ENCODE data around the gene MUC6. TPM values are rescaled to one million over a fixed set of nuclear protein-coding genes. Genes with fewer than 3 reads are reported as not detected.

Gene MUC6
- total and polyA plus RNA-seq, 2 of the 8 experiments (the other 6 are each of a cell fraction or from before 2014, with no cell fraction given), result not detected

DNA sequence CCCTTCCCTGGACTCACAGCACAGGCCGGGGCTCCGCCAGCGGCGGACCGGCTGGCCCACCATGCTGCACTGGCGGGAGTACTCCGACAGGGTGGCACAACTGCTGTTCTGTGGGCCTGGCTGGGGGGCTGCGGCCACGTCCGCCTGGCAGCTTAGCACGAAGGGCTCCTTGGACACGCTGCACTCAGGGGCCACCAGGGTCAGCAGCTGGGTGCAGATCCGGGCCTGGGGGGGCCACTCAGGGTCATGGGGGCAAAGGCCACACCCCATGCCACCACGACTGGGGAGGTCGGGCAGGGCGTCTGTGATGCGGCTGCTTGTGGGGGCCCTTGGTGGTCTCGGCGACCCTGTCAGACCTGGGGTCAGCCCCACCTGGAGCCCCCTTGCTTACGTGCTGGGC, 6.0 kb downstream of the MUC6 start:
- 94% methylated on average over 19 of the region's 20 CpGs; no CpG with 5 or more reads in 1 of the 2 experiments for WGBS, 2 experiments (ENCODE audit: extremely low coverage in 1 of 2, insufficient coverage in 1 of 2, insufficient read length in 1 of 2, insufficient replicate concordance in 2 of 2, low coverage in 1 of 2, low lambda C conversion rate in 2 of 2, missing lambda C conversion rate in 1 of 2)
- no peak overlapping the region for H2AK5ac ChIP-seq (ENCODE audit: low read depth, low read length)
- no peak overlapping the region for H2AFZ ChIP-seq (ENCODE audit: low read length)
- H3K36me3 ChIP-seq (ENCODE audit: control insufficient read depth in 2 of 4, insufficient read depth in 4 of 4, low read length in 3 of 4), result no peaks in the 10 kb centered on the region
- peak overlapping the region; percentile 25; the same call in 1 of the 2 replicates for H4K8ac ChIP-seq (ENCODE audit: extremely low read depth, insufficient read depth, low read length)
- no peaks in the 10 kb centered on the region for H3K27me3 ChIP-seq (replicated peaks in 1 of 4; ENCODE audit: control insufficient read depth in 3 of 4, extremely low read depth in 1 of 4, insufficient read depth in 3 of 4, low read length in 3 of 4)
- H2BK12ac ChIP-seq (ENCODE audit: low read depth, low read length), result no peak overlapping the region
- no peaks in the 10 kb centered on the region for H3K79me2 ChIP-seq (ENCODE audit: control insufficient read depth in 1 of 2, insufficient read depth in 2 of 2, low read length in 2 of 2)
- no peak overlapping the region for H3K9ac ChIP-seq (replicated peaks in 1 of 4; ENCODE audit: extremely low read depth in 1 of 4, low read depth in 3 of 4, low read length in 3 of 4)
- no peak overlapping the region for H3K4me3 ChIP-seq (ENCODE audit: extremely low read depth in 1 of 4, insufficient read depth in 2 of 4, low read depth in 3 of 4, low read length in 4 of 4)
- no peak overlapping the region for H2BK15ac ChIP-seq (ENCODE audit: low read length)
- ChIA-PET POLR2A (ENCODE audit: partially characterized antibody) (interaction anchor here (1.1 to 1.2 kb wide), 3 partner anchors 10 to 21 kb away, joined by 3 to 4 read pairs (median 4); no protein-coding TSS in a partner anchor), CTCF (ENCODE audit: partially characterized antibody) (interaction anchor here (0.8 to 1.0 kb wide), 3 partner anchors 10 to 26 kb away, joined by 3 to 4 read pairs (median 3); no protein-coding TSS in a partner anchor)
- H2BK20ac ChIP-seq (ENCODE audit: low read length), result no peak overlapping the region
- no peak overlapping the region for H3K23ac ChIP-seq (ENCODE audit: insufficient read length)
- peaks cover 4% of the 10 kb centered on the region; the same call in 1 of the 2 replicates for H3K79me1 ChIP-seq (ENCODE audit: low read depth, low read length)
- H3K27ac ChIP-seq (ENCODE audit: low read depth, low read length), result no peak overlapping the region
- no peak overlapping the region for H4K91ac ChIP-seq (replicated peaks; ENCODE audit: insufficient read length, low read length)
- DNase-seq (ENCODE audit: low read depth in 1 of 2, low spot score in 2 of 2) (no peak), FAIRE-seq (no peak)
- peaks cover 0 to 9% of the 10 kb centered on the region in 2 experiments for H4K20me1 ChIP-seq (replicated peaks in 1 of 2; ENCODE audit: control insufficient read depth in 1 of 2, insufficient read depth in 2 of 2, low read length in 2 of 2)
- no peaks in the 10 kb centered on the region for H3K9me3 ChIP-seq (ENCODE audit: insufficient read depth in 2 of 2, low read depth in 1 of 2, low read length in 1 of 2)
- peaks cover 0 to 2% (median 0%) of the 10 kb centered on the region in 4 experiments; a peak in 1 of 7 replicates for H3K4me1 ChIP-seq (replicated peaks in 1 of 4; ENCODE audit: control insufficient read depth in 3 of 4, insufficient read depth in 4 of 4, low read length in 3 of 4)
- no peak overlapping the region for H2BK5ac ChIP-seq (ENCODE audit: low read depth, low read length)
- no peak overlapping the region for H4K5ac ChIP-seq (ENCODE audit: insufficient read length, low read depth, low read length)
- no peak overlapping the region for H2BK120ac ChIP-seq (replicated peaks; ENCODE audit: low read depth, low read length)
- H3K18ac ChIP-seq (ENCODE audit: extremely low read depth, low read length), result no peak overlapping the region
- no peak overlapping the region for H3K4me2 ChIP-seq (ENCODE audit: insufficient read depth in 1 of 2, low read depth in 2 of 2, low read length in 2 of 2)
- H3K14ac ChIP-seq (ENCODE audit: insufficient read length), result no peak overlapping the region
- H3K23me2 ChIP-seq (ENCODE audit: low read depth, low read length), result peaks cover 7% of the 10 kb centered on the region
- TF ChIP-seq SP4 (IDR thresholded peaks at IDR 0.05; ENCODE audit: low read length) (no peak), YY1 (IDR thresholded peaks at IDR 0.05; ENCODE audit: low read depth, low read length) (no peak), EGR1 (IDR thresholded peaks at IDR 0.05; ENCODE audit: borderline replicate concordance, low read depth, low read length) (no peak), ZNF274 (IDR thresholded peaks at IDR 0.05; ENCODE audit: borderline replicate concordance, extremely low read depth, low read length) (no peak), CHD1 (IDR thresholded peaks at IDR 0.05; ENCODE audit: low read depth, low read length) (no peak)
- TF ChIP-seq, protein P1, sequence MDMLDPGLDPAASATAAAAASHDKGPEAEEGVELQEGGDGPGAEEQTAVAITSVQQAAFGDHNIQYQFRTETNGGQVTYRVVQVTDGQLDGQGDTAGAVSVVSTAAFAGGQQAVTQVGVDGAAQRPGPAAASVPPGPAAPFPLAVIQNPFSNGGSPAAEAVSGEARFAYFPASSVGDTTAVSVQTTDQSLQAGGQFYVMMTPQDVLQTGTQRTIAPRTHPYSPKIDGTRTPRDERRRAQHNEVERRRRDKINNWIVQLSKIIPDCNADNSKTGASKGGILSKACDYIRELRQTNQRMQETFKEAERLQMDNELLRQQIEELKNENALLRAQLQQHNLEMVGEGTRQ (IDR thresholded peaks at IDR 0.05; ENCODE audit: low read length), result no peak
- no peak overlapping the region for H3K56ac ChIP-seq (replicated peaks; ENCODE audit: insufficient read length, low read depth, low read length)
- no peak overlapping the region for H3K4ac ChIP-seq (replicated peaks; ENCODE audit: insufficient read length, low read depth, low read length)

All from H1 (cell line).